H1 (cell line): ENCODE measurements around the gene RIPOR2. TPM values are rescaled to one million over a fixed set of nuclear protein-coding genes. Genes with fewer than 3 reads are reported as not detected.

Experiments
- CTCF ChIA-PET: fragments of 300-600 bp; sonication (Branson Sonifier 250); formaldehyde crosslinking; loops from one replicate; lab custom pipeline; 2021; ENCODE audit not compliant: partially characterized antibody; lab: Charles Lee
- POLR2A ChIA-PET: fragments of 300-600 bp; sonication (Branson Sonifier 250); formaldehyde crosslinking; loops from one replicate; lab custom pipeline; 2021; ENCODE audit warnings: inconsistent platforms; ENCODE audit not compliant: partially characterized antibody; lab: Charles Lee
- DNase-seq, 2 experiments: peaks; one replicate each; pipeline versions ENCODE4 v3.0.0 to v3.0.0-alpha.2; 2010 to 2022; ENCODE audit warnings: low spot score in 2 of 2, low read depth in 1 of 2, mixed read lengths in 1 of 2
- FAIRE-seq: peaks from 2 replicates; lab custom pipeline; 2011; peaks lifted over from hg19 to GRCh38; lab: Jason Lieb, UNC
- H2AFZ ChIP-seq: 2 replicates; pipeline ENCODE4 v1.8.1; 2012; ENCODE audit warnings: low read length, inconsistent platforms
- H2AK5ac ChIP-seq: 2 replicates; pipeline ENCODE4 v1.6.1; 2013; ENCODE audit warnings: low read depth, low read length
- H2BK120ac ChIP-seq: replicated peaks from 2 replicates; pipeline ENCODE3; 2013; ENCODE audit warnings: low read depth, low read length, inconsistent platforms
- H2BK12ac ChIP-seq: 2 replicates; pipeline ENCODE4 v1.6.1; 2013; ENCODE audit warnings: low read depth, low read length
- H2BK15ac ChIP-seq: 2 replicates; pipeline ENCODE4 v1.6.1; 2013; ENCODE audit warnings: low read length
- H2BK20ac ChIP-seq: 2 replicates; pipeline ENCODE4 v1.6.1; 2013; ENCODE audit warnings: low read length
- H2BK5ac ChIP-seq: 2 replicates; pipeline ENCODE4 v1.6.1; 2013; ENCODE audit warnings: low read depth, low read length
- H3K14ac ChIP-seq: 2 replicates; pipeline ENCODE4 v1.6.1; 2013; ENCODE audit warnings: inconsistent platforms; ENCODE audit not compliant: insufficient read length
- H3K18ac ChIP-seq: 2 replicates; pipeline ENCODE4 v1.6.1; 2013; ENCODE audit warnings: low read length; ENCODE audit errors: extremely low read depth
- H3K23ac ChIP-seq: 2 replicates; pipeline ENCODE4 v1.6.1; 2013; ENCODE audit warnings: inconsistent platforms; ENCODE audit not compliant: insufficient read length
- H3K23me2 ChIP-seq: 2 replicates; pipeline ENCODE4 v1.6.1; 2013; ENCODE audit warnings: low read depth, low read length
- H3K27ac ChIP-seq: 2 replicates; pipeline ENCODE4 v1.6.1; 2011; ENCODE audit warnings: low read depth, low read length, inconsistent platforms
- H3K27me3 ChIP-seq, 4 experiments: replicated peaks in 1 of 4; 1 replicate in 1 of 4; 2 replicates in 3 of 4; pipeline versions ENCODE4 v1.6.1 to v1.8.1; 2011 to 2013; ENCODE audit warnings: low read length in 3 of 4, mild to moderate bottlenecking in 3 of 4, inconsistent platforms in 2 of 4, mixed read lengths in 2 of 4, moderate library complexity in 1 of 4; ENCODE audit not compliant: control insufficient read depth in 3 of 4, insufficient read depth in 3 of 4; ENCODE audit errors: extremely low read depth in 1 of 4
- H3K36me3 ChIP-seq, 4 experiments: 2 replicates each; pipeline versions ENCODE4 v1.6.1 to v1.8.1; 2011 to 2013; ENCODE audit warnings: mild to moderate bottlenecking in 4 of 4, low read length in 3 of 4, moderate library complexity in 2 of 4, control low read depth in 1 of 4, inconsistent platforms in 1 of 4; ENCODE audit not compliant: insufficient read depth in 4 of 4, control insufficient read depth in 2 of 4
- H3K4ac ChIP-seq: replicated peaks from 2 replicates; pipeline ENCODE3; 2013; ENCODE audit warnings: low read length, low read depth, mixed read lengths, inconsistent platforms; ENCODE audit not compliant: insufficient read length
- H3K4me1 ChIP-seq, 4 experiments: replicated peaks in 1 of 4; 1 replicate in 1 of 4; 2 replicates in 3 of 4; pipeline versions ENCODE4 v1.6.1 to v1.8.1; 2011 to 2013; ENCODE audit warnings: low read length in 3 of 4, inconsistent platforms in 2 of 4, mixed read lengths in 1 of 4; ENCODE audit not compliant: insufficient read depth in 4 of 4, control insufficient read depth in 3 of 4
- H3K4me2 ChIP-seq, 2 experiments: 2 replicates each; pipeline versions ENCODE4 v1.6.1 to v1.8.1; 2011 to 2013; ENCODE audit warnings: low read depth in 2 of 2, low read length in 2 of 2, control low read depth in 1 of 2, inconsistent platforms in 1 of 2, mild to moderate bottlenecking in 1 of 2; ENCODE audit not compliant: insufficient read depth in 1 of 2
- H3K4me3 ChIP-seq, 4 experiments: fragments of 200-600, 300-600 bp in 1 of 4; sonication (generic), shearing (Covaris generic), sonication (Bioruptor Twin) in 1 of 4; 2 replicates each; pipeline versions ENCODE4 v1.5.1 to v1.8.1; 2011 to 2016; ENCODE audit warnings: low read length in 4 of 4, low read depth in 3 of 4, control low read depth in 2 of 4, inconsistent platforms in 2 of 4, mild to moderate bottlenecking in 2 of 4, mixed read lengths in 1 of 4, moderate library complexity in 1 of 4; ENCODE audit not compliant: insufficient read depth in 2 of 4; ENCODE audit errors: extremely low read depth in 1 of 4
- H3K56ac ChIP-seq: replicated peaks from 2 replicates; pipeline ENCODE3; 2013; ENCODE audit warnings: low read depth, mild to moderate bottlenecking, mixed read lengths, low read length, inconsistent platforms; ENCODE audit not compliant: insufficient read length
- H3K79me1 ChIP-seq: 2 replicates; pipeline ENCODE4 v1.6.1; 2013; ENCODE audit warnings: low read depth, low read length, control low read depth
- H3K79me2 ChIP-seq, 2 experiments: 2 replicates each; pipeline versions ENCODE4 v1.6.1 to v1.8.1; 2012 to 2013; ENCODE audit warnings: low read length in 2 of 2, mild to moderate bottlenecking in 2 of 2, inconsistent platforms in 1 of 2; ENCODE audit not compliant: insufficient read depth in 2 of 2, control insufficient read depth in 1 of 2
- H3K9ac ChIP-seq, 4 experiments: replicated peaks in 1 of 4; 1 replicate in 1 of 4; 2 replicates in 3 of 4; pipeline versions ENCODE4 v1.6.1 to v1.8.1; 2011 to 2013; ENCODE audit warnings: low read depth in 3 of 4, low read length in 3 of 4, control low read depth in 2 of 4, mild to moderate bottlenecking in 2 of 4, moderate library complexity in 2 of 4, inconsistent platforms in 1 of 4; ENCODE audit errors: extremely low read depth in 1 of 4
- H3K9me3 ChIP-seq, 2 experiments: 2 replicates each; pipeline versions ENCODE4 v1.6.1 to v1.8.1; 2012 to 2013; ENCODE audit warnings: mild to moderate bottlenecking in 2 of 2, moderate library complexity in 2 of 2, control low read depth in 1 of 2, inconsistent platforms in 1 of 2, low read depth in 1 of 2, low read length in 1 of 2, mixed read lengths in 1 of 2; ENCODE audit not compliant: insufficient read depth in 2 of 2
- H4K20me1 ChIP-seq, 2 experiments: replicated peaks in 1 of 2; 2 replicates each; pipeline versions ENCODE3 to v1.8.1; 2011 to 2013; ENCODE audit warnings: inconsistent platforms in 2 of 2, low read length in 2 of 2, mild to moderate bottlenecking in 1 of 2; ENCODE audit not compliant: insufficient read depth in 2 of 2, control insufficient read depth in 1 of 2
- H4K5ac ChIP-seq: 2 replicates; pipeline ENCODE4 v1.6.1; 2013; ENCODE audit warnings: low read length, low read depth, mixed read lengths, inconsistent platforms; ENCODE audit not compliant: insufficient read length
- H4K8ac ChIP-seq: 2 replicates; pipeline ENCODE4 v1.8.0; 2013; ENCODE audit warnings: mild to moderate bottlenecking, moderate library complexity, low read length, inconsistent platforms; ENCODE audit not compliant: insufficient read depth; ENCODE audit errors: extremely low read depth
- H4K91ac ChIP-seq: replicated peaks from 2 replicates; pipeline ENCODE3; 2013; ENCODE audit warnings: low read length, mixed read lengths, inconsistent platforms; ENCODE audit not compliant: insufficient read length
- CBX8 ChIP-seq: fragments of 300-800, 300-1000 bp; sonication (generic); IDR thresholded peaks from 2 replicates; pipeline ENCODE4 v1.7.1; 2016; ENCODE audit warnings: low read depth, low read length, borderline replicate concordance
- GTF2F1 ChIP-seq: IDR thresholded peaks from 2 replicates; pipeline ENCODE4 v1.6.1; 2012; ENCODE audit warnings: low read depth, low read length, improper control_type of control experiment, borderline replicate concordance
- HDAC2 ChIP-seq, 2 experiments: fragments of 300-600 bp in 1 of 2; sonication (generic) in 1 of 2; IDR thresholded peaks; 2 replicates each; pipeline ENCODE4 v1.6.1; 2011 to 2012; ENCODE audit warnings: low read depth in 2 of 2, low read length in 2 of 2, mild to moderate bottlenecking in 2 of 2, moderate library complexity in 2 of 2, borderline replicate concordance in 1 of 2, inconsistent platforms in 1 of 2
- SP4 ChIP-seq: IDR thresholded peaks from 2 replicates; pipeline ENCODE4 v1.6.1; 2012; ENCODE audit warnings: low read length, inconsistent platforms
- TCF12 ChIP-seq: IDR thresholded peaks from 2 replicates; pipeline ENCODE4 v1.6.1; 2011; ENCODE audit warnings: low read depth, mild to moderate bottlenecking, low read length
- TEAD4 ChIP-seq: IDR thresholded peaks from 2 replicates; pipeline ENCODE4 v1.6.1; 2012; ENCODE audit warnings: low read depth, low read length, inconsistent platforms, mixed read lengths
- polyA plus RNA-seq, 7 experiments: library from polyadenylated mRNA; depleted of rRNA in 3 of 7; stranded (reverse) in 5 of 7; unstranded in 2 of 7; fragments of >200 nt in 5 of 7; fragments of 200-250 nt in 2 of 7; gene quantifications; 1 replicate in 5 of 7; 2 replicates in 1 of 7; 4 replicates in 1 of 7; pipeline versions ENCODE4 v1.2.1 to v1.2.3, GENCODE V29; 2011 to 2013; ENCODE audit warnings: missing spikeins in 2 of 7, mixed read lengths in 2 of 7
- total RNA-seq: library from RNA; stranded (reverse); fragmentation: NEBNext Ultra II Directional; extraction: Animal tissue kit (Norgen Biotek cat#: 25700); gene quantifications from 2 replicates; pipeline ENCODE4 v1.2.1, GENCODE V29; 2021

Gene RIPOR2
- total and polyA plus RNA-seq, 2 of the 8 experiments (the other 6 are each of a cell fraction or from before 2014, with no cell fraction given), result 16.7 to 45.6 TPM

GRCh38 chr6:24763578-24763977 lies 172.2 kb downstream of the RIPOR2 start (continued):
- no peak for TF ChIP-seq SP4

DNA sequence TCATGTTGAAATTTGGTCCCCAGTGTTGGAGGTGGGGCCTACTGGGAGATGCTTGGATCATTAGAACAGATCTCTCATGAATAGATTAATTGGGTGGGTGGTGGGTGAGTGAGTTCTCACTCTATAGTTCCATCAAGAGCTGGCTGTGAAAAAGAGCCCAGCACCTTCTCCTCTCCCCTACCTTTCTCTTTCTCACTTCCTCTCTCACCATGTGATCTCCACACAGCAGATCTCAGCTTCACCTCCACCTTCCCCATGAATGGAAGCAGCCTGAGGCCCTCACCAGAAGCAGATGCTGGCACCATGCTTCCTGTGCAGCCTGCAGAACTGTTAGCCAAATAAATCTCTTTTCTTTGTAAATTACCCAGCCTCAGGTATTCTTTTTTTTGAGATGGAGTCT lies 173.9 kb downstream of the RIPOR2 start:
- DNase-seq (no peak), FAIRE-seq (no peak)
- H2AFZ ChIP-seq, result peak overlapping the region; percentile 6; the same call in 1 of the 2 replicates
- H3K36me3 ChIP-seq, result no peaks in the 10 kb centered on the region
- no peaks in the 10 kb centered on the region for H3K23me2 ChIP-seq
- no peak overlapping the region for H4K91ac ChIP-seq
- H3K79me1 ChIP-seq, result no peaks in the 10 kb centered on the region
- H4K20me1 ChIP-seq, result no peaks in the 10 kb centered on the region
- no peak overlapping the region for H4K5ac ChIP-seq
- no peak overlapping the region for H3K27ac ChIP-seq
- CTCF ChIA-PET, result interaction anchor here (0.7 to 1.2 kb wide), 3 partner anchors 36 to 1015 kb away, joined by 3 read pairs; no protein-coding TSS in a partner anchor
- no peaks in the 10 kb centered on the region for H3K9me3 ChIP-seq
- H3K23ac ChIP-seq, result no peak overlapping the region
- H3K18ac ChIP-seq, result no peak overlapping the region
- H3K4me2 ChIP-seq, result no peak overlapping the region
- H2BK12ac ChIP-seq, result no peak overlapping the region
- POLR2A ChIA-PET, result interaction anchor here (1.2 to 3.3 kb wide), 3 partner anchors 14 to 40 kb away, joined by 5 to 9 read pairs (median 5); no protein-coding TSS in a partner anchor
- no peak overlapping the region for H2BK20ac ChIP-seq
- no peak overlapping the region for H3K56ac ChIP-seq
- no peaks in the 10 kb centered on the region for H3K4me1 ChIP-seq
- H3K79me2 ChIP-seq, result no peaks in the 10 kb centered on the region
- no peak overlapping the region for H2BK120ac ChIP-seq
- H2BK5ac ChIP-seq, result no peak overlapping the region
- H3K14ac ChIP-seq, result no peak overlapping the region
- no peak overlapping the region for H3K4ac ChIP-seq
- H3K9ac ChIP-seq, result no peak overlapping the region
- TF ChIP-seq GTF2F1, result no peak
- no peak for TF ChIP-seq TEAD4
- no peak for TF ChIP-seq HDAC2 (IDR thresholded peaks at IDR 0.05; ENCODE audit: borderline replicate concordance in 1 of 2, low read depth in 2 of 2, low read length in 2 of 2)
- no peak for TF ChIP-seq TCF12
- no peak for TF ChIP-seq CBX8
- no peak overlapping the region for H4K8ac ChIP-seq
- no peaks in the 10 kb centered on the region for H3K27me3 ChIP-seq
- no peak overlapping the region for H2AK5ac ChIP-seq
- H2BK15ac ChIP-seq, result no peak overlapping the region
- no peak overlapping the region for H3K4me3 ChIP-seq
